GM21825 (cell line): ENCODE measurements around the gene CNTNAP2.

Source experiments
- ATAC-seq: cut with Tn5 transposase; IDR thresholded peaks from one replicate; pipeline ENCODE4 v1.9.1; 2021; ENCODE audit warnings: mild to moderate bottlenecking, moderate library complexity; ENCODE audit not compliant: unreplicated experiment

CNTNAP2 gene

DNA sequence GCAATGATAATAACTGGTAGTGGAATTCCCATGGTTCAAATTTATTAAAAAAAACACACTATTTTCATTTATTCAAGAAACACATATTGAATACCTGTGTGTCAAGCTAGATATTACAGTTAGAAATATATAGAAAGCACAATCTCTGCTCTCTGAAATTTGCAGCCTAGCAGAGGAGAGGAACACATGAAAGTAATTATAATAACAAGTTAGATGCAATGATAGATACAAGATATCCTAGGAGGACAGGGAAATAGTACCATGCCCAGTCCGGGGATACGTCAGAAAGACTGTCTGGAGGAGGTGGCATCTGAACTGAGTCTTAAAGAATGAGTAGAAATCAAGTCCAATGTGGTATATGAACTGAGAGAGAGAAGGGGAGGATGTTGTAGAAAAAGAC, 1988.3 kb downstream of the CNTNAP2 start:
- ATAC-seq: no peak

GRCh38 chr7:148105853-148106252, 1989.3 kb downstream of the CNTNAP2 start:
- no peak for ATAC-seq

DNA sequence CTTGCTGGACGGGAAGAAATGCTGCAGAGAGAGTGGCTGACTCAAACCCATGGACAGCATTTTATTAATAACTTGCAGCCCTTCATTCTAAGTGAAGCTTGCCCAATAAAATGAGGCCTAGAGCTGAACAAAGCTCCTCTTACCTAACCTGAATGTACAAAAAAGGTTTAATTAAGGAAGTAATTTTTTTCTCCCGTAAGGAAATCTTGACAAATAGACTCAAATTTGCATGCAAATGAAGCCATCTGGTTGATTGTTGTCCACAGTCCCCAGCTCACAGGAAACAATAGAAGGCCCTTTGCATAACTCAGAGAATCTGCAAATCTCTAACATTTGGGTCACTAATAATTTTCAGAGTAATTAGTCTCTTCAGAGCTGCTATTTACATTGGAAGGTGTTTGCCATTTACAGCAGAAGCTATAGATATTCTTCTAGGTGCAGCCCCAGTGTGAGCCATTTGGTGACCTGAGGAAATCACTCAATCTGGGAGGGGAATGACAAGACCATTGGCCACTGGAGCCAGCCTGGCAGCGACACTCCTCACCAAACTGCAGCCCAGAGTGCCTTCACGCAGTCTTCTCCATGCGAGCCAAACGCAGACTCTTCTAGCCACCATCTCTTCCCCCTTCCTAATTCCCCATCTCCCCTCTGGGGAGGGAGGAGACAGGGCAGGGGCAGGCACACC, 1991.0 kb downstream of the CNTNAP2 start:
- ATAC-seq: no peak

DNA sequence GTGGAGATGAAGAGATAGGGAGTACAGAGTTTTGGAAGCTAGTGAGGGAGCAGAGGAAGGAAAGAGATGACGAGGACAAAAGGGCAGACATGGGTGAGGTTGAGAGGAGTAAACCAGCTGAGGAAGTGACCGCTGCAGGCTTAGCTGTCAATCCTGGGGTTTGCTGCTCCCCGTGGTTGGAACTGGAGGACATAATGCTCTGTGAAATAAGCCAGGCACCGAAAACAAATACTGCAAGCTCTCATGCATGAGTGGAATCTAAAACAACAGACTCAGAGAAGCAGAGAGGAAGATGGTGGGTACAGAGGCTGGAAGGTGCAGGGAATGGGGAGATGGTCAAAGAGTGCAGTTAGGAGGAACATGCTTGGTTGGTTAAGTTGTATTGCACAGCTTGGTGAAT, 1991.8 kb downstream of the CNTNAP2 start:
- ATAC-seq: no peak

- no peak for ATAC-seq
These were observed 1993.7 kb downstream of the CNTNAP2 start for GRCh38 chr7:148110097-148110868.

- no peak for ATAC-seq
These were observed 1998.2 kb downstream of the CNTNAP2 start for GRCh38 chr7:148114804-148115203.

DNA sequence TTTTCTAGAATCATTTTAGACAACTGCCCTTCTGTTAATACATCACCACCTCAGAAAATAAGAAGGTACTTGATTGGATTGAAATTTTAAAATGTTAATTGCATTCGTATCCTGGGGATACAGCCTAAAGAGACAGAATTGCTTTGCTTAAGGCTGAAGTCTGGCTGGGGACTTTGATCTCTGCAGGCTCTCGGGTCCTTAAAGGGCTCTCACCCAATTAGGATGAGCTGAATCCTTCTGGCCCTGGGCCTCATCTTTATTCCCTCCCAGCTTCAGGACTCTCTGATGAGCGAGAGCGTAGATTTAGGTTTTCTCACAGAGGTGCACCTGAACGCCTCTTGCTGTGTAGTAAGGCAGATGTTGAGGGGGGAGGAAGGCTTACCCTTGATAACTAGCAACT, 1998.7 kb downstream of the CNTNAP2 start:
- no peak for ATAC-seq

GRCh38 chr7:148116195-148116594, 1999.6 kb downstream of the CNTNAP2 start:
- ATAC-seq: no peak

GRCh38 chr7:148116829-148117403, 2000.3 kb downstream of the CNTNAP2 start:
- no peak for ATAC-seq

DNA sequence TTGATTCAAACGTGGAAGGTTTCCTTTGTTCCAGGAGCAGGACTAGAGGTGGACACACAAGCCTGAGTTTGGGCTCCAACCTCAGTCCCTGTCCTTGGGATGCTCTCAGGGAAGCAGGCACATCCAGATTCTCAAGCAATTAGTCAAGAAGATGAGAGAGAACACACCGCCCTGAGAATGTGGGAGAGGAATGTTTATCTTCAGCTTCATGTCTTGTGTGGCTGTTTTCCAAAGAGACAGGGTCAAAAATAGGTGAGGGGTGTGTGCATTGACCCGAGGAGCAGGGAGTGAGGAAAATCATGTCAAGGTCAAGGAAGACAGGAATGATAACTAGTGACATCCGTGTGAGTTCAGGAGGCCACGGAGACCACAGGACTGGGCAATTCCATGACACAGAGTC, 2001.8 kb downstream of the CNTNAP2 start:
- no peak for ATAC-seq

GRCh38 chr7:148121401-148121800, 2004.8 kb downstream of the CNTNAP2 start:
- no peak for ATAC-seq

GRCh38 chr7:148121847-148122246, 2005.2 kb downstream of the CNTNAP2 start:
- ATAC-seq: no peak

GRCh38 chr7:148124477-148124876, 2007.9 kb downstream of the CNTNAP2 start:
- ATAC-seq: no peak

GRCh38 chr7:148127374-148127773, 2010.8 kb downstream of the CNTNAP2 start:
- ATAC-seq: no peak

DNA sequence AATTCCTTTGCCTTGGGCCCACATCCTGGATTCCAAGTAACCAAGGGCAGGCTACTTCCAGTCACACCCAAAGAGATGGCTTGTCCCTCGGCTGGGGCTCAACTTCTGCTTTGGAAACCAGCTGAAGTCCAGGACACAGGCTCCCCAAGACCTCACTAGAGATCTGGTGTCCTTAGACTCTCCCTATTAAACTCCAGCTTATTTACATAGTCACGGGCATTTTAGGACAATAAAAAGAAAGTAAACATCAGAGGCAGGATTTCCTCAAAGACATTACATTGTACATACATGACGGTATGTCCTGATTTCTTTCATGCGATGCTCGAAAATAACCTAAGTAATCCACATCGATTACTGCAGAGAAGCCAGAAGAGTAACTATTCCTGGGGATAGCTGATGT, 2012.4 kb downstream of the CNTNAP2 start:
- no peak for ATAC-seq

- ATAC-seq: no peak
These were observed 2018.5 kb downstream of the CNTNAP2 start for GRCh38 chr7:148135116-148135515.

GRCh38 chr7:148135997-148136396, 2019.4 kb downstream of the CNTNAP2 start:
- ATAC-seq: no peak

GRCh38 chr7:148142660-148143248, 2026.2 kb downstream of the CNTNAP2 start:
- ATAC-seq: no peak

DNA sequence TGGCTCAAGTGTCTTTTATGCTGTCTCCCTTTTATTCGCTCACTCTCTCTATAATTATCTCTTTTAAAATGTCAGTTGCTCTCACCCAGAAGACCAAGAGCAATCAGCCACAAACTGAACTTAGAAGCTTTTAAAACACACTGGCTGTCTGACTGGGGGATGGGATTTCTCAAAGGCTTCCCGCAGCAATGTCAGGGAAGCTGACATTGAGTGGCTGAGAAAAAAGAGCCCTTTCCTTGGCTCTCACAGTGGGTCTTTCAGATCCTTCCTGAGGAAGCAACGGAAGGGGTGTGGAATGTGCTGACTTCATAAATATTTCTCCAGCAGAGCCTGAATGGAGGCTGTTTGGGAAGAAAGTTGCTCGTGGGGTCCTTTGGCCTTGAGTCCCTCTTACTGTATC, 2028.2 kb downstream of the CNTNAP2 start:
- ATAC-seq: no peak

DNA sequence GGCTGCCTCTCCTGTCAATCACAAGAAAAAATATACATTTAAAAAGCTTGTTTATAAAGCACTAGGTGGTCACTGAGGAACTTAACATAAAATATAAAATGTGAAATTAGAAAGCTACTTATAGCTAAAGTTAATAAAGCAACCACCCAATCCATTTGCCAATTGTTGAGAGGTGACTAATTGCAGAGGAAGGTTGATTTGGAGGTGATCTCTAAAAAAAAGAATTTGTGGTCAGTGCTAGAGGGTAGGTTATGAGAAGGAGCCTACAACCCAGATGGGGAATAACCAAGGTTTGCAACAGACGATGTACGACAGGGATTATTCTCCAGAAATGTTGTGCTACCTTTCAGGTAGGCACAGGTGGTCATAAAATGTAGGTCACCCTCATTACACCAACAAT, 2029.7 kb downstream of the CNTNAP2 start:
- no peak for ATAC-seq

GRCh38 chr7:148147438-148147837, 2030.8 kb downstream of the CNTNAP2 start:
- no peak for ATAC-seq

DNA sequence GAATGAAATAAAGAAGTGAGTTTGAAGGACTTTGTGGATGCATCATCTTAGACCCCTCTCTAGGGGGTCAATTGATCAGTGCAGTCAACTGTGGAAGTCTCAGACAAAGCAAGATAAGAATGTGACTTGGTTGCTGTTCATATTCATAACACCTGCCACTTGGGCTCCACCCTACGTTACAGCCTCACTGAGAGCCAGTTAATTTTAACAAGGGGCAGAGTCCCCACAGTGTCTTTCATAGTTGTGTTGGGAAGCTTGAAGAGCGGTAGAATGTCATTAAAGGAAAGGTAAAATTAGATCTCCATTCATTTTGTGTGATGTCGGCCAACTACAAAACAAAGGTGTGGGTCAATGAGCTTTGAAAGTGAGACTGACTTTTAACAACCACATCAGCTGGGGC, 2031.9 kb downstream of the CNTNAP2 start:
- ATAC-seq: no peak
